Osteoblast (primary cell): ENCODE results near the gene GARIN3. TPM values are rescaled to one million over a fixed set of nuclear protein-coding genes. Genes with fewer than 3 reads are reported as not detected.

Experiments
- DNase-seq: peaks from one replicate; pipeline ENCODE4 v3.0.0; 2011; ENCODE audit warnings: low spot score, mixed read lengths; ENCODE audit not compliant: insufficient read length; ENCODE audit errors: missing footprints
- H2AFZ ChIP-seq: 2 replicates; pipeline ENCODE4 v1.6.0; 2011; ENCODE audit warnings: mild to moderate bottlenecking, low read length
- H3K27ac ChIP-seq: 2 replicates; pipeline ENCODE4 v1.5.1; 2011; ENCODE audit warnings: mild to moderate bottlenecking, low read depth, low read length, moderate library complexity
- H3K27me3 ChIP-seq: 2 replicates; pipeline ENCODE4 v1.6.0; 2012; ENCODE audit warnings: mild to moderate bottlenecking, control low read depth, inconsistent platforms, low read length, moderate library complexity; ENCODE audit not compliant: insufficient read depth
- H3K36me3 ChIP-seq: 2 replicates; pipeline ENCODE4 v1.5.1; 2011; ENCODE audit warnings: mild to moderate bottlenecking, low read length, control low read depth, moderate library complexity; ENCODE audit not compliant: insufficient read depth
- H3K4me1 ChIP-seq: 2 replicates; pipeline ENCODE4 v1.5.1; 2011; ENCODE audit warnings: mild to moderate bottlenecking, low read length, control low read depth, moderate library complexity; ENCODE audit not compliant: insufficient read depth
- H3K4me2 ChIP-seq: 2 replicates; pipeline ENCODE4 v1.6.0; 2011; ENCODE audit warnings: mild to moderate bottlenecking, low read length; ENCODE audit not compliant: insufficient read depth
- H3K4me3 ChIP-seq: fragments of 200-600 bp; sonication (generic); 3 replicates; pipeline ENCODE4 v1.5.1; 2012; ENCODE audit warnings: mild to moderate bottlenecking, low read length, inconsistent platforms; ENCODE audit not compliant: insufficient read depth
- H3K79me2 ChIP-seq: 2 replicates; pipeline ENCODE4 v1.6.0; 2012; ENCODE audit warnings: mild to moderate bottlenecking, low read length, control low read depth, inconsistent platforms; ENCODE audit not compliant: insufficient read depth
- H3K9me3 ChIP-seq: 2 replicates; pipeline ENCODE4 v1.5.1; 2011; ENCODE audit warnings: low read depth, low read length, control low read depth
- H4K20me1 ChIP-seq: 2 replicates; pipeline ENCODE4 v1.6.0; 2012; ENCODE audit warnings: mild to moderate bottlenecking, low read length, control low read depth; ENCODE audit not compliant: insufficient read depth
- total RNA-seq: library from RNA; depleted of rRNA; stranded (reverse); fragments of >200 nt; gene quantifications from 2 replicates; pipeline ENCODE4 v1.2.3, GENCODE V29; 2012
- TF ChIP-seq, protein P1 (sequence below): IDR thresholded peaks from 2 replicates; pipeline ENCODE4 v1.5.1; 2011; ENCODE audit warnings: mild to moderate bottlenecking, low read depth, low read length, moderate library complexity; ENCODE audit errors: extremely low read depth

GARIN3 gene
- total RNA-seq, 1 donor, result not detected

DNA sequence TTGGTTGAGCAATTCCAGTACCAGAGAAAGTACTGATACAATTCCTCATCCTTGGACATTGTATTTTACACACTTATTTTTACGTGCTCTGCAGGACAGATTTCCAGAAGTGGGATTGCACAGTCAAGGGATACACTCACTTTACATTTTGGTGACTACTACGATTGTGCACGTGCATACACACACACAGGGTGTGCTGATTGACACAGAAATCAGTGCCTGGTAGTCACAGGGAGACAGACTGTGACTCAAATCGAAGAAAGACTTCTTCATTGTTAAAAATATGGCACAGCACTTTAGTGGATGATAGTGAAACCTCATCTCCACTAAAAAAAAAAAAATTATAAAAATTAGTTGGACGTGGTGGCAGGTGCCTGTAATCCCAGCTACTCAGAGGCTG, 1.5 kb downstream of the GARIN3 start:
- Histone ChIP-seq H3K27ac (no peak overlapping the region), H3K36me3 (no peaks in the 10 kb centered on the region), H3K4me1 (no peaks in the 10 kb centered on the region), H3K79me2 (no peaks in the 10 kb centered on the region), H4K20me1 (no peaks in the 10 kb centered on the region), H3K9me3 (no peaks in the 10 kb centered on the region), H2AFZ (no peak overlapping the region), H3K27me3 (peaks cover 13% of the 10 kb centered on the region), H3K4me2 (no peak overlapping the region), H3K4me3 (no peak overlapping the region)
- DNase-seq, result no peak
- TF ChIP-seq, protein P1, sequence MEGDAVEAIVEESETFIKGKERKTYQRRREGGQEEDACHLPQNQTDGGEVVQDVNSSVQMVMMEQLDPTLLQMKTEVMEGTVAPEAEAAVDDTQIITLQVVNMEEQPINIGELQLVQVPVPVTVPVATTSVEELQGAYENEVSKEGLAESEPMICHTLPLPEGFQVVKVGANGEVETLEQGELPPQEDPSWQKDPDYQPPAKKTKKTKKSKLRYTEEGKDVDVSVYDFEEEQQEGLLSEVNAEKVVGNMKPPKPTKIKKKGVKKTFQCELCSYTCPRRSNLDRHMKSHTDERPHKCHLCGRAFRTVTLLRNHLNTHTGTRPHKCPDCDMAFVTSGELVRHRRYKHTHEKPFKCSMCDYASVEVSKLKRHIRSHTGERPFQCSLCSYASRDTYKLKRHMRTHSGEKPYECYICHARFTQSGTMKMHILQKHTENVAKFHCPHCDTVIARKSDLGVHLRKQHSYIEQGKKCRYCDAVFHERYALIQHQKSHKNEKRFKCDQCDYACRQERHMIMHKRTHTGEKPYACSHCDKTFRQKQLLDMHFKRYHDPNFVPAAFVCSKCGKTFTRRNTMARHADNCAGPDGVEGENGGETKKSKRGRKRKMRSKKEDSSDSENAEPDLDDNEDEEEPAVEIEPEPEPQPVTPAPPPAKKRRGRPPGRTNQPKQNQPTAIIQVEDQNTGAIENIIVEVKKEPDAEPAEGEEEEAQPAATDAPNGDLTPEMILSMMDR, result no peak

DNA sequence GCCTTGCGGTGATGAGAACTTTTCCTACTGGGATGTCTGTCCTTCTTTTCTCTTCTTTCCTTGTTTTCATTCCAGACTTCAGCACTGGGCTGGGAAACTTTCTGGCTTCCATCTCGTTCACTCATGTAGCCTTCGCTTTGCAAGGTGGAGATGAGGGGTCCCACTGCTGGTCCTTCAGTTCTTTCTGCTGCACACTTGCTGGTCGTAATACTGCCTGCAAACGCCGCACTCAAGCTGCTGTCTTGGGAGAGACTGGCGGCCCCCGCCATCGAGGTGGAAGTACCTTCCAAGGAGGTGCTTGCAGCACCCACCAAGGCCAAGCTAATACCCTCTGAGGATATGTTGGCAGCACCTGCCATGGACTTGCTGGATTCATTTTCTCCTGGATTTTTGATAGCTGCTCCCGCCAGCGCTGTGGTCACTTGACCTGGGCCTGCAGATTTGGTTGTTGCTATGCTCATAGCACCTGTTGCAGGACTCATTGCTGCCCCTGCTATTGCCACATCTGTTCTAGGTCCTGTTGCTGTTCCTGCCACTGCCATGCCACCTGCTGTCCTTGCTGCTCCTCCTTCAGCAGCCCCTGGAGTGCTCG, 3.0 kb downstream of the GARIN3 start:
- Histone ChIP-seq H3K4me3 (no peak overlapping the region), H3K27me3 (peaks cover 14% of the 10 kb centered on the region), H4K20me1 (no peaks in the 10 kb centered on the region), H3K4me2 (no peak overlapping the region), H3K79me2 (no peaks in the 10 kb centered on the region), H3K36me3 (no peaks in the 10 kb centered on the region), H3K9me3 (no peaks in the 10 kb centered on the region), H2AFZ (no peak overlapping the region), H3K27ac (no peak overlapping the region), H3K4me1 (no peaks in the 10 kb centered on the region)
- DNase-seq, result no peak
- TF ChIP-seq, protein P1, result no peak

DNA sequence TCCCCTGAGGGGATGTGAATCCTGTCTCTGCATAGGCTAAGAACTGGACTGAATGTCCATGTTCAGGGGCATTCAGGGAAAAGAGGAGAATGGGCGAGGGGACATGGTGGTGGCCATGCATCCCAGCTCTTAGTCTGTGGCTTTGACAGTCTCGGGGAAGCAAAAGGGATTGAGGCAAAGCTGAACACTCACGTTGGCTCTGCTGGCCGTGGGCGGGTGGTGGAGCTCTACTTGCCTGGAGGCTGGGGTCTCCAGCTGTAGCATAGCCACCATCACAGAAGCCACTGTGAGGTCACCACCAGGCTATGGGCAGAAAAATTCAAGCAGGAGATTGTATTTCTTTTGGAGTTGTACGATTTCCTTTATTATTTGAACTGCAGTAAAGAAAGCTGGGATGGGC, 4.1 kb downstream of the GARIN3 start:
- no peak overlapping the region for H3K27ac ChIP-seq

DNA sequence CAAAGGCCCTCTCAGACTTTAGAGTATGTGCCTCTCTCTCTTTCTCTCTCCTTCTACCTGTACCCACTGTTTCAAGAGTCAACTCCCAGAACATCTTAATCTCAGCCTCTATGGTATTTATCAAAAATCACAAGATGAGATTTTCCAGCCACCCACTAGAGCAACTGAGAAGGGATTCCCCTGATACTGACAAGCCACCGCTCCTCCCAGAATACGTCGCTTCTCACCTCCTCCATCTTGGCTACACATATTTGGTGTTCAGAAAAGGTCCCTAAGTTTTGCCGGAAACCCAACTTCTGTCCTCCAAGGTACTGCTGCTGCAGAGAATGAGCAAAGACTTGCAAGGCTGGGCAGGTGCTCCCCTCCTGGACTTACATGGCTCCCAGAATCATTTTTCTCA, 6.1 kb downstream of the GARIN3 start:
- no peak overlapping the region for H3K4me3 ChIP-seq

More for the DNA sequence above, 4.1 kb downstream of the GARIN3 start:
- no peak overlapping the region for H3K4me2 ChIP-seq
- H3K9me3 ChIP-seq, result no peaks in the 10 kb centered on the region
- no peak overlapping the region for H2AFZ ChIP-seq
- no peak for DNase-seq
- H3K4me3 ChIP-seq, result no peak overlapping the region
- TF ChIP-seq, protein P1, result no peak
- no peaks in the 10 kb centered on the region for H3K4me1 ChIP-seq
- peaks cover 14% of the 10 kb centered on the region for H3K27me3 ChIP-seq
- H3K36me3 ChIP-seq, result no peaks in the 10 kb centered on the region
- H4K20me1 ChIP-seq, result no peaks in the 10 kb centered on the region
- H3K79me2 ChIP-seq, result no peaks in the 10 kb centered on the region

More for the DNA sequence above, 6.1 kb downstream of the GARIN3 start:
- H3K27me3 ChIP-seq, result peaks cover 23% of the 10 kb centered on the region
- TF ChIP-seq, protein P1, result no peak
- no peak for DNase-seq
- H3K79me2 ChIP-seq, result no peaks in the 10 kb centered on the region
- H4K20me1 ChIP-seq, result no peaks in the 10 kb centered on the region
- H3K36me3 ChIP-seq, result no peaks in the 10 kb centered on the region
- no peak overlapping the region for H2AFZ ChIP-seq
- H3K9me3 ChIP-seq, result no peaks in the 10 kb centered on the region
- H3K27ac ChIP-seq, result no peak overlapping the region
- H3K4me1 ChIP-seq, result no peaks in the 10 kb centered on the region
- no peak overlapping the region for H3K4me2 ChIP-seq
